GM18907 (cell line): Measurements from ENCODE around the gene RPS6KA6.
"Not testable (repeated sequence)": the region's sequence is repeated elsewhere in the genome, so short reads cannot be mapped to it uniquely, and the experiment has no call there.

ENCODE experiments used
- ATAC-seq: cut with Tn5 transposase; IDR thresholded peaks from one replicate; pipeline ENCODE4 v1.9.1; 2021; ENCODE audit warnings: mild to moderate bottlenecking, moderate library complexity; ENCODE audit not compliant: unreplicated experiment

The RPS6KA6 gene

GRCh38 chrX:84165711-84166110 lies 22.3 kb downstream of the RPS6KA6 start:
- no peak for ATAC-seq

GRCh38 chrX:84162401-84162800 lies 25.6 kb downstream of the RPS6KA6 start:
- ATAC-seq = no peak

GRCh38 chrX:84161641-84162040 lies 26.4 kb downstream of the RPS6KA6 start:
- no peak for ATAC-seq

- no peak for ATAC-seq
Measured at GRCh38 chrX:84160736-84161135, 27.3 kb downstream of the RPS6KA6 start.

DNA sequence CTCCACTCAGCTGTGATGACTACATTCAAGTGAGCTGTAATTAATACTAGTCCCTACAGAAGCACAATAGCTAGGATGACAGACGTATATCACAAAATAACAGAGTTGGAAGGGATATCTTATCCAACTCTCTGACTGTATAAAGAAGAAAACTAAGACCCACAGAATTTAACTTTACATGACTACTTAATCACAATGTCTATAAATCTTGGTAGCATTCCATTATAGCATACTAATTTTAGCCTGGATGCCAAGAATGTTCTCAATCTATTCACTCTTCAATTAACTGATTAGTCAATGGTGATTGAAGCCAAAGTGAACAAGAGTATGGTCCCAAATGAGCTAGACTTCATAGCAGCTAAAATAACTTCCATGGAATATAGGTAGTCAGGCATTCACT lies 31.2 kb downstream of the RPS6KA6 start:
- ATAC-seq = no peak

- ATAC-seq = no peak
Measured at GRCh38 chrX:84155938-84156337, 32.1 kb downstream of the RPS6KA6 start.

DNA sequence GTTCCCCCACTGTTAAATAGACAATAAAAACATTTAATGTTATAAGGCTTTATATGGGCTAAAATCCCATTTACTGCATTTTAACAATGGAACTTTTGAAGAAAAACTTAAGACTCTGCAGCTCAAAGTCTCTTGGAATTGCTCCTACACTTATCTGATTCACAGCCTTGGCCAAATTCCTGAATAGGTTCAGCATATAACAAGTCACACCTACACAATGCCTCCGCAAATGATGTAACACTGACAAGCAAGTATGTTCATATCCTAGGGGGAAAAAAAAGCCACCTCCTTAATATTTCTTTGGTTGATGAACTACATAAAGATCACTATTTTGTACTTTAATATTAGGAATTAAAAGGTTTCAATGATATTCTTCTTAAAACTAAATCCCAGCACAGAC lies 34.5 kb downstream of the RPS6KA6 start:
- no peak for ATAC-seq

DNA sequence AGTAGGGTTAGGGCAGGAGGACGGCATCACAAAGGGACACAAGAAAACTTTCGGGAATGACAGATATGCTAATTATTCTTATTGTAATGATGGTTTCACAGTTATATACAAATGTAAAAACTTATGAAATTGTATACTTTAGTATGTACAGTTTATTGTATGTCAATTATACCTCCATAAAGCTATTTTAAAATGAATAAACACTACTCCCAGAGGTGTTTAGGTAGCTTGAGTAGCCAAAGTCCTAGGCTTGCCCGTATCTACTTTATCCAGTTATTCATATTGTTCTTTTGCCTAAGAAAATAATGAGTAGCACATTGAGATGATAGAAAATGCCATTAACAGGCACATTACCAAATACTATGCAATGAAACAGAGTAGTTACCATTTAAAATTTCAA lies 43.0 kb downstream of the RPS6KA6 start:
- ATAC-seq = no peak

DNA sequence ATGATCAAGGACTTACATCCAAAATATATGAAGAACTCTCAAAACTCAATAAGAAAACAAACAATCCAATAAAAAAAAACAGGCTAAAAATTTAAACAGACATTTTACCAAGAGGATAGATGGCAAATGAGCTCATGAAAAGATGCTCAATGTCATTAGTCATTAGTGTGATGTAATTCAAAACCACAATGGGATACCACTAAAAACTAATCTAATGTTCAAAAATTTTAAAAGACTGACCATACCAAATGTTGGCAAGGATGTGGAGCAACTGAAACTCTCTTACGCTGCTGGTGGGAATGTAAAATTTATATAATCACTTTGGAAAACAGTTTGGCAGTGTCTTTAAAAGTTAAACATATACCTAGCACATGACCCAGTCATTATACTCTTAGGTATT lies 43.7 kb downstream of the RPS6KA6 start:
- ATAC-seq = no peak

DNA sequence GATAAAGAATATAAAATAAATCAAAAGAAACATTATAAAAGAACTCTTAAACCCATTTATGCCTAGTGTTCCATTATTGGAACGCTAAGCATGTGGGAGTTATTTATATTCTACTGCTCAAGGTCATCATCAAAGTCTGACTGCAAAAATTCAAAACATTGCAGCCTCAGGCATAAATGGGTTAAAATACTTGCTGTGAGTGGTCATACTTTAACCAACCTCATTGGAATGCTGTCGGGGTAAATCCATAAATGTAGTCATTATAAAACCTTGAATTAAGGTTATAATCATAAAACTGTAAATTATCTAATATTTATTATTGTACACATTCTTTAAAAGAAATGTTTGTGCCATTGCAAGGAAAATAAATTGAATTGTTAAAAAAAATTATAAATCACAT lies 55.0 kb downstream of the RPS6KA6 start:
- ATAC-seq = no peak

DNA sequence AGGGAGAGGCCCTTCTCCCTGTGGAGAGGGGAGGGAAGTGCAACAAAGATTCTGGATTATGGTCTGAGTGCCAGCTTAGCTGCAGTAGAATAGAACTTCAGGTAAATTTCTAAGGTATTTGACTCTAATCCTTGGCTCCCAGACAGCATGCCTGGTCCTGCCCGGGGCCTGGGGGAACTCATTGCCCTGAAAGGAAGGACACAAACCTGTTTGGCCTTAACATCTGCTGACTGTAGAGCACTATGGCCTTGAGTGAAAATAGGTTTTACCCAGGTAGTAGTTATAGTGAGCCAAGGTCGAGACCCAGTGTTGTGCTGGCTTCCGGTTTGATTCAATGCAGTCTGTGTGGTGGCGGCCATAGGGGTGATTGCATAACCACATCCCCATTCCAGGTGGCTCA lies 64.4 kb downstream of the RPS6KA6 start:
- ATAC-seq = no peak

- no peak for ATAC-seq
Measured at GRCh38 chrX:84118769-84119168, 69.2 kb downstream of the RPS6KA6 start.

DNA sequence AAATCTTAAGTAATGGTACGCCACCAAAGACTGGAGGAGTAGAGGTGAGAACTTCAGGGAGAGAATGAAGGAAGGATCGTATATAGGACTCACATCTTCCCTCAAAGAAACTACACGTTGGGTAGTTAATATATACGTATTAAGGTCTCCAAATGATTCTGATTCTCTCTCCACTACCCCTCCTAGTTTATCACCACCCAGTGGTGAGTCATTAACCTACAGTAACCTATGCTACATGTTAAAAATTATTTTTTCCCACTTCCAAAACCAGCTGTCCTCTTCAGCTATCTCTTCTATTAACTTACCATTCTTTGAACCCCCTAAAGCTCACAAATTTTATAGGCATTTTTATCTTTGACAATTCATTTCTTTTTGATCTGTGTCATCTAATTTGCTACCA lies 69.7 kb downstream of the RPS6KA6 start:
- ATAC-seq = no peak

GRCh38 chrX:84108584-84108983 lies 79.4 kb downstream of the RPS6KA6 start:
- ATAC-seq = no peak

GRCh38 chrX:84099120-84099519 lies 88.9 kb downstream of the RPS6KA6 start:
- no peak for ATAC-seq

GRCh38 chrX:84079479-84080197 lies 108.4 kb downstream of the RPS6KA6 start:
- ATAC-seq = not testable (repeated sequence)

DNA sequence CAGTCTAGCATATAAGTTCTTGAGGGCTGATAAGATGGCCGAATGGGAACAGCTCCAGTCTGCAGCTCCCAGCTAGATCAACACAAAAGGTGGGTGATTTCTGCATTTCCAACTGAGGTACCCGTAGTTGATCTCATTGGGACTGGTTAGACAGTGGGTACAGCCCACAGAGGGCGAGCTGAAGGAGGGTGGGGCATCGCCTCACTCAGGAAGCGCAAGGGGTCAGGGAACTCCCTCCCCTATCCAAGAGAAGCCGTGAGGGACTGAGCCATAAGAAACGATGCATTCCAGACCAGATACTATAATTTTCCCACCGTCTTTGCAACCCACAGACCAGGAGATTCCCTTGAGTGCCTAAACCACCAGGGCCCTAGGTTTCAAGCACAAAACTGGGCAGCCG lies 109.0 kb downstream of the RPS6KA6 start:
- no peak for ATAC-seq

GRCh38 chrX:84064814-84065213 lies 123.2 kb downstream of the RPS6KA6 start:
- ATAC-seq = no peak

- no peak for ATAC-seq
Measured at GRCh38 chrX:84064164-84064563, 123.8 kb downstream of the RPS6KA6 start.

GRCh38 chrX:84047339-84047738 lies 140.7 kb downstream of the RPS6KA6 start:
- ATAC-seq = peak; percentile 13

DNA sequence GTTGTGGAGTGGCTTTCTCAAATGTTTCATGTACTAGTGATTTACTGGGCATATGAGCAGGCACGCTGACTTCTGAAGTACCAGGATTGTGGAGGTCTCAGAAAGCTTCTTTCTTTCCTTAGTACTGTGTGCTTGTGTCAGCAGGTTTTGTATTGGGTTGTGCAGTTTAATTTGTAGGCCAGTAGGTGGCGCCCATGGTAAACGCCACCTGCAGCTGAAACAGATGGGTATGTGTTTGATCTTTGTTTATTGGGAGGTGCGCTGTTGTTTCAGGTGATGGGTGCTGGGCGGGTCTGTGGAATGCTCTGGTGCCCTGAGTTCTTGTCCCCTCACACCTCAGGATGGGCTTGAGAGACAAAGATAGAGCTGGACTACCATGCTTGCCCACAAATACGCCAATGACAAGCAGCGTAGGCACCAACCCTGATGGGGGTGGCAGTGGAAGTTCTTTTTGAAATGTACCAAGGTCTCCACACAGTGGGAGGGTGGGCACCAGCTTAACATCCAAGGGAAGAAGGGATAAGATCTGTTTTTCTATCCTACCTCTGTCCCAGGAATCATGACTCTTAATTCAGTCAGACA lies 141.5 kb downstream of the RPS6KA6 start:
- peak; percentile 97 for ATAC-seq

GRCh38 chrX:84044051-84044450 lies 143.9 kb downstream of the RPS6KA6 start:
- no peak for ATAC-seq
